ENCODE measurements around the gene SLC39A6.
A peak's percentile ranks its signal among the peaks of the same experiment; 100 is the strongest.
"Not testable (repeated sequence)": the region's sequence is repeated elsewhere in the genome, so short reads cannot be mapped to it uniquely, and the experiment has no call there.

SLC39A6 gene

DNA sequence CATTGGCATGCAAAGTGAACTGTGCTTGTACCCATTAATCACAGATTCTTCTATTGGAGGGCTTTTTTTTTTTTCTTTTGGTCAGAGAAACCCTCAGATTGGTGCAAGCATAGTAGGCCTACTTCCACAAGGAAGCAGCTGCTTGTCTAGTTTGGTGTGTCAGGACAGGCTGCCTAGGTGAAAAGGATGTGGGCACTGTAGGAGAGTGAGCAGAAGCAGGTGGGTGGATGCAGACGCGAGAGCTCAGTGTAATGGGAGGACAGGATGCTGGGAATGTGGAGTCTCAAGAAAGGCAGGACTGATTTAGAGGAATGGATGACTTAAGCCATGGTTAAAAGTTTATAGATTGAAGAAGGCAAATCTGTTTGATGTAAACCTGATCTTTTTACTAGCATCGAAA, 3.6 kb upstream of the SLC39A6 start:
- no peak for DNase-seq

DNA sequence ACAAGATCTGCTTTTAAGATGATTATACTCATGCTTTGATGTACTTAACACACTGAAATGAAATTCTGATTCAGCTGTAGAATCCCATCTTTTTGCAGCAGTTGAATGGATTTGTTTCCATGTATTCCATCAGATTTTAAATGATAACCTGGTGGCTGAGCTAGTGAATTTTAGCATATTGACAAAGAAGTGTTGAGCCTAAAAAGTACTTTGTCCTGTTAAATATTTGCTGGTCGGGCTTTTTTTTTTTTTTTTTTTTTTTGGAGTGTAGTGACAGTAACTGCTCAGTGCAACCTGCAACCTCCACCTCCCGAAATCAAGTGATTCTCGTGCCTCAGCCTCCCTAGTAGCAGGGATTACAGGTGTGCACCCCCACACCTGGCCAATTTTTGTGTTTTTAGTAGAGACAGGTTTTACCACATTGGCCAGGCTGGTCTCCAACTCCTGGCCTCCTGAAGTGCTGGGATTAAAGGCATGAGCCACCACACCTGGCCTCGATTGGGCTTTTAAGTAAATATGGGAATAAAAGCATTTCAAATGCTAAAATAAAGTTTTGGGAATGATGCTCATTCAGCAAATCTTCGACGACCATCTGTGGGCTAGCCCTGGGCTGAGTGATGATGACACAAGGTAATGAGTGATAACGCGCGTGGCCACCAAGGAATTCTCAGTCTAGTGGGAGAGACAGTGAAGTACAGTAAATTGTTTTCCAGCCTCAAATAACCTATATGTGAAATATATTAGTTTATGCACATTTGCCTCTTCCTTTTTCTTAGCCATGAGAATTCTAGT, 2.7 kb upstream of the SLC39A6 start:
- no peak for DNase-seq

DNA sequence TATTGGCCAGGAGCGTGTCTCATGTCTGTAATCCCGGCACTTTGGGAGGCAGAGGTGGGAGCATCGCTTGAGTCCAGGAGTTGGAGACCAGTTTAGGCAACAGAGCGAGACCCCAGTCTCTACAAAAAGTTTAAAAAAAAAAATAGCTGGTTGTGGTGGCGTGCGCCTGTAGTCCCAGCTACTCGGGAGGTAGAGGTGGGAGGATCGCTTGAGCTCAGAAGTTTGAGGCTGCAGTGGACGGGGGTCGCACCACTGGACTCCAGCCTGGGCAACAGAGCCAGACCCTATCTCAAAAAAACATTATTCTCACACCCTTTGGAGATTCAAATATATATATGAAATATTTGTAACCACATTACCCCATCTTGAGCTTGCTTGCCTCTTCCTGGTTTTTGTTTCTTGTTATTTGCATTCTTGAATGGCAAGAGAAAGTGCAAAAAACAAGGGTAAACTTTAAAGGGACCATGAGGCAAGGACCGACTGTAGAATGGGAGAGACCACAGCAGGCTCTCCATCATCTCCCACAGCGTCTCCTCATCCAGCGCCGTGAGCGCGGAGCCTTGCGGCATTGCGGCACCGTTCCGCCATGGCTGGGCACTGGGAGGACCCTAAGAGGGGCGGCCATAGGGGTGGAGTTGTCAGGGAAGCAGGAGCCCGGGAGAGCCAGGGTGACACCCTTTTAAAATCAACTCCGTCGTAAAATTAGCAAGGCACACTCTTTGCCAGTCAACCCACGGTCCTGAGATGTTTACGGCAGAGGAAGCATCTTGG, 1.9 kb upstream of the SLC39A6 start:
- no peak for DNase-seq

DNA sequence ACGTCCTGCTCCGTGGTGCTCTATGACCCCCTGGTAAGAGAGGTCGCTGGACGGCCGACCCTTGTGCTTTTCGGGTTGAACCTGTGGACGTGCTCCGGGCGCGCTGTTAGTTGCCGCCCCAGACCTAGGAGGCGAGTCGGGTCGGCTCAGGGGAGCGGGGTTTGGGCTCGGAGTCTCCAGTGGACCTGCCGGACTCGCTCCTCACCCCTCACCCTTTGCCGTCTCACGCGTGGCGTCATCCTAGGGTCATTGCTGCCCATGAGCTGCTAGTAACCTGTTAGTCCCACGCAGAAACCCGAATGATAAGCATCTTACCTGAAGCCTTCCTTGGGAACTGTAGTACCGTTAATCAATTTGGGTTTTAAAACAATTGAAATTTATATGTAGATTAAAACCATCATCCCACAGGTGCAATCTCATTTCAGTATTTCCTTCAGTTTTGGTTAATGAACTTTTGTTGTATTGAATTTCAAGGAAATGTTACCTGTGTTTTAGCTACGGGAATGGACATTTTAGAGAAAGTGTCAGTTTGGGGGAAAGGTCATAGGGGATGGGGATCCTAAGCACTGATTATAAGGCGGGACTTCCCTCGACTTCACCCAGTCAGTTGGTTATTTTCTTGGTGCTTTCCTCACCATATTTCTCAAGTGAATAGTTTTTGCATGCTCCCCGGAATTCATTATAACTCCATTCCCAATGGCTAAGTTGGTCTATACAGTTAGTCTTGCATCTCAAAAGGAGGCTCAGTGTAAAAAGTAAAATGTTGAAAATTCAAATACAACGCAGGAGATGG, 1.1 kb upstream of the SLC39A6 start:
- no peak for DNase-seq

DNA sequence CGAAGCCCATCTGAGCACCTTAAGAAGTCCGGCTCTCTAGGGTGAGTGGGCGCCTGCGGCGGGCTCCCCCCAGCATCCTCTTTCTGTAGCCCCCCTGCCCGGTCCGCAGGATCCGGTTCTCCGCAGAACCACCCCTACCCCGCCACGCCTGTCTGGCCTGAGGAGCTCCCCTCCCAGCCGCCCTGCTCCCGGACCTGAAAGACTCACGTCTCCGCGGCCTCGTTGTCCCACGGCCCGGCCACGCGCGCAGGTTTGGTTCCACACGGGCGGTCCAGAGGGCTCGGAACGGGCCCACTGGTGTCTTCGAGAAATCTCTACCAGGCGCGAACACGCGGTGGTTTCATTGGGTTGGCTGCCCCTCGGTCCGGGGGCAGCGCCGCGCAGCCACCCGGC, 237 bp downstream of the SLC39A6 start:
- DNase-seq, result no peak

DNA sequence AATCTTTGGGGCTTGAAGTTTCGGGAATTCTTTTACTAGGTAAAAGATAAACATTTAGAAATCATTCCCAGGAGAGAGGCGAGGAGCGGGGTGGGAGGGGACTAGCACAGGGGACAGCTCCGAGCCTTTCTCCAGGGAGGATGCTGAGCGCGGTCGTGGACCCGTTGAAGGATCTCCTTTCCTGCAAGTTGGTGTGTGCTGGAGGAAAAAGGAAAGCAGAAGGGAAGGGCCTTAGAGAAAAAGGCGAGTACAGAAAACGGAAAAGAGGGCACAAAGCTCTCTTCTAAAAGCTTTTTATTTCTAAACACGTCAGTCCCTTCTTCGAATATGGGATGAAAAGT, 640 bp downstream of the SLC39A6 start:
- DNase-seq, result no peak

DNA sequence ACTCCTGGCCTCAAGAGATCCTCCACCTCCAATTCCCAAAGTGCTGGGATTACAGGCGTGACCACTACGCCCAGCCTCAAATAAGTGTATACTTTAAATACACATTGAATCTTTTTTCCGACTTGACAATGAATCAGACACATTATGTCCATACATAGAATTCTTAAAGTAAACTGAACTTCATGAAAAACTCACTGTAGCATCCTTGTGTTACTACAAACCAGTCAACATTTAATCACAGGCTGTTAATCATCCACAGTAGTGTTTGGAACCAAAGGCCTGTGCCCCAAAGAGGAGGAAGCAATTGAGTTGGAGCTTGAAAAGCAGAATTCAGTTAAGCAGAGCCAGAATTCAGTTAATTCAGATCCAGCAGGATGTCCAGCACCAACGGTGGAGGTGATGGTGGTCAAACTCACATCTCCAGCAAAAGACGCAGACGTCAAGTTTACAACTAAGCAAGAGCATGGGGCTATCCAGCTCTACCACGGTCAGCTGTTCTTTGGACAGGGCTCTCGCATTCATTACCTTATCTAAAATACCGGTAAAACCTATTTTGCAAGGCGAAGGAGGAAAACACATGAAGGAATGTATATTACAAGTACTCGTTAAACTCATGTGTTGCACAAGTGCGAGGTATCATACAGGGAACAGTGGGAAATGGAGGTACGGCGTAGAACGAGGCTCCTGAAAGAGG, 1.2 kb downstream of the SLC39A6 start:
- no peak for DNase-seq

DNA sequence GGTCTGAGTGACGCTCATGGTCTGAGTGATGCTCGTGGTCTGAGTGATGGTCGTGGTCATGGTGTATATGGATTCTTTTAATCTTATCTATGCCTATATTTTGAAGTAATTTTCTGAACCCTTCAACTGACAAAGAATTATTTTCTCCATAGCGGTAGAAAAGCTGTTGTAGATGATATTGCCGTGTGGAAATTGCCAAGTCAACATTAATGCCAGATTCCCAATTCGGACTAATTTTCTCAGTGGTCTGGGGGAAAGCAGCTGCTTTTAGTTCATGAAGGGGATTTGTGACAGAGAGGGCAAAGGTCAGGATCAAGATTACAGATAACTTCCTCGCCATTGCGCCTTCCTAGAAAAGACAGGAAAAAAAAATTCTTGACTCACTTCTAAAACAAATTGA, 2.5 kb downstream of the SLC39A6 start:
- DNase-seq, result no peak

DNA sequence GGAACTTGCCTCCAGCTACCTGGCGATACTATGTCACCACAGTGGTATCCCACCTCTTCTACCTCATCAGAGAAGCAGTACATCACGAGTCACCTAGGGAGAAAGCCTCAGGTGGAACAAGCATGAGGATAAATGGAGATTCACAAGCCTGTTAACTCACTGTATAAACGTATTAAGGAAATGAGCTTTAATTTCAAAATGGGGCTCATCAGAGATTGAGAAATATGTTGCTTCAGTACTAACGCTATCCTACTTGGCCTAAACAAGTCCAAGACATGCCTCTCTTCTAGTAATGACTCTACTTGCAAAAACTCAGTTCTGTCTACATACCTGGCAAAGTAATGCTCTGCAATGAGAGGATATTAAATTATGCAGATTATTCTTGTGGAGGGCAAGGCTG, 4.3 kb downstream of the SLC39A6 start:
- no peak for DNase-seq

DNA sequence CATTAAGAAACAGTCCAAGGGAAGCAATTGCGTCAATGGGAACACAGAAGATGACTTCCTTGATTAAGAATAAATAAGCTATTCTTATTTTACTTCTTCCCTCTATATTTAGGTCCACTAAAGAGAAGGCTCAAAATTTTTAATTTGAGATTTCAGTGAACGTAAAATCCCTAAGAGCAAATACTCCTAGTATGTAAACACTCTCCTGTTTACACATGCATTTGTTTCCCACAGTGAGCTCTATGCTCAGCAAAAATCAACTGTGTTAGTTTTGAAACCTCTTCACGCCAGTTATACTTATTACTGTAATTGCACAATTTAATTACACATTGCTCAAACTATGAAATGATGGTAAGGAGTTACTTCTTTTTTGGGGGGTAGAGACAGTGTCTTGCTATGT, 8.8 kb downstream of the SLC39A6 start:
- no peak for DNase-seq

DNA sequence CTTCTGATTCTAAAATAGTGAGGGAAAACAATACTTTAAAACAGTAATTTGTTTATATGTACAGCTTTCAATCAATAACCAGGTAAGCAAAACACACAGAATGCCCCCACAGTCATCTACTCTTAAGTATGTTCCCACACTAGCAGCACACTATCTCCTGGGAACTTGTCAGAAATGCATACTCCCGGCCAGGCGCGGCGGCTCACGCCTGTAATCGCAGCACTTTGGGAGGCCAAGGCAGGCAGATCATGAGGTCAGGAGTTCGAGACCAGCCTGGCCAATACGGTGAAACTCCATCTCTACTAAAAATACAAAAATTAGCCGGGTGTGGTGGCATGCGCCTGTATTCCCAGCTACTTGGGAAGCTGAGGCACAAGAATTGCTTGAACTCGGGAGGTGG, 12.4 kb downstream of the SLC39A6 start:
- not testable (repeated sequence) for DNase-seq

DNA sequence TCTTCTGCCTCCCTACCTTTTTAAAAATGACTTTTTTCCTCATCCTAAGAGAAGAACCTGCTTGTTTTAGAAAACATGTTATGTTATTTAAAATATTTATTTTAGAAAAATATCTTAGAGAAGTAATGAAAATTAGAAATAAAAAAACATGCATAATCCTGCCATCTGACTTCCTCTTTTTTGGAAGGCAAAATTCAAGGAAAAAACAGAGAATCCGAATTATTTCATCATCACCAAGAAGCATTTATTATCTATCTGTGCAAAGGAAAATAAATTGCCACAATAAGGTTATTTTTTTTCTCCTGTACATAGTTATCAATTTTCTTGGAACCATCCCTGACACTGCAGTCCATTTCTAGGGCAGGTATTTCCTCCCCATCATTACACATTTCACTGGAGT, 14.4 kb downstream of the SLC39A6 start:
- no peak for DNase-seq

DNA sequence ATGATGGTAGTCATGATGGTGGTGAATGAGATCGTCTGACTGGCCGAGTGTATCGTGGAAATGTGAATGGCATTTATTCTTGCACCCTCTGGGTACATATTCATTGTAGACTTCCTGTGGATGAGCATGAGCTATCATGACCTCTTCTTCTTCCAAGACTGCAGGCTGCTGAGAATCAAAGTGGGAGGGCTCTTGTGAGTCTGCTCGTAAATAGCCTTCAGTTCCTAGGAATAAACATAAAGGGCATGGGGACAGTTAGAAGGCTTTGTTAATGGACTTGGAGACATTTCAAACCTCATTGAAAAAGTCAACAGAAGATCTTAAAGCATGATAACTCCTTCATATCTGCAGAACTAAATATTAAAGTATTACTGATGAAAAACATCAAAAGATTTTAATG, 14.9 kb downstream of the SLC39A6 start:
- DNase-seq, result no peak

DNA sequence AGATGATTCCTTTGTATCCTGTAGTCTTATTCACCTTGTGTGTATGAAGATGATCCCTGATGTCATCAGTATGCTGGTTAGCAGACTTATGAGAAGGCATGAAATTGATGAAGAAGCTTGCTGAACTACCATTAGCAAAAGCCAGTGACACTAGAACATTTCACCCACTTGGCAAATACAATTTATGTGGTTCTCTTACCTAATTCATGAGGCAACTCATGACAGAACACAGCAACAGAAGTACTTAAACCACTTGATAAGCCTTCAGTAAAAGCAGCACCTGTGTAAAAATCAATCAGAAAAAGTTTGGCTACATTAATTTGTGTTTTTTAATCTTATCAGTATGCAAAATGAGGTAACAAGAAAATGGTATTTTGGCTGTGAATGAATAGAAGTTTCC, 16.8 kb downstream of the SLC39A6 start:
- no peak for DNase-seq

DNA sequence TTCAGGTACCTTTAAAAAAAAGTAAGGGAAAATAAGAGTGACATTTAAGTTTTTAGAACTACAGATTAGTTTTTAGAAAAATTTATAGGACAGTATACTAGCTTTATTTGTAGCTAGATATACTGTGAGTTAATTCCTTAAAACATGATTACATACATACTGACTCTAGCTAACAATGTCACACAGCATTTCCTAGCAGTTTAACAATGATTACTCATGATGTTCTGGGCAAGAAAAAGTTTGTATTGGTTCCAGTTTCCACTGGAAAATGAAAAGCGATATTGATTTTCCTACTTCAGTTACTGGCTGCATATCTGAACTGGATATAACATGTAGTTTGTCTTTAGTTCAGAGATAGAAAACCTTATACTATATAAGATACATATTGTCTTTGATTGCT, 19.4 kb downstream of the SLC39A6 start:
- no peak for DNase-seq

DNA sequence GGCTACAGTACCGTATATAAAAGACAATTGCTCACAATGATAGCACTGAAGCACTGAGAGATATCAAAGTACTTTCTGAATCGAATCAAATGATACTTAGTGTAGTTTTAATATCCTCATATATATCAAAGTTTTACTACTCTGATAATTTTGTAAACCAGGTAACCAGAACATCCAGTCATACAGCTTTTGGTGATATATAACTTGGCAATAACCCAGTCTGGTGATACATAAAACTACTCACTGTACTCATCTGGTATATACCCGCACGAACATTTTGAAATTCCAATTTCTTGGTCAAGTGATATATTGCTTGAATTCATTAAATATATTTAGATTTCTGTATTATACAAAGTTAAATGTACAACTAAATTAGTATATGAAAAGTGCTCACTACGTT, 20.5 kb downstream of the SLC39A6 start:
- DNase-seq, result no peak

DNA sequence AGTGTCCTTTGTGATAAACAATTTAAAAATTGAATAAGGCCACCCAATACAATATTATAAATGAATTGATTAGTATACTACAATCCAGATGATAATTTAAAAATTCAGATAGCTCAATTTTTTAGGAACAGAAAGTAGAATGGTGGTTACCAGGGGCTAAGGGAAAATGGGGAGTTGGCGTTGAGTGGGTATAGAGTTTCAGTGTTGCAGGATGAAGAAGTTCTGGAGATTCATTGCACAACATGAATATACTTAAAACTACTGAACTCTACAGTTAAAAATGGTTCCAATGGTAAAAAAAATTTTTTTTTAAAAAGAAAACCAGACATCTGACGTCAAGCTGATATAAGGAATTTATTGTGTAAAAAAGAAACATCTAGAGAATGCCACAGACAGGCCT, 20.9 kb downstream of the SLC39A6 start:
- no peak for DNase-seq

DNA sequence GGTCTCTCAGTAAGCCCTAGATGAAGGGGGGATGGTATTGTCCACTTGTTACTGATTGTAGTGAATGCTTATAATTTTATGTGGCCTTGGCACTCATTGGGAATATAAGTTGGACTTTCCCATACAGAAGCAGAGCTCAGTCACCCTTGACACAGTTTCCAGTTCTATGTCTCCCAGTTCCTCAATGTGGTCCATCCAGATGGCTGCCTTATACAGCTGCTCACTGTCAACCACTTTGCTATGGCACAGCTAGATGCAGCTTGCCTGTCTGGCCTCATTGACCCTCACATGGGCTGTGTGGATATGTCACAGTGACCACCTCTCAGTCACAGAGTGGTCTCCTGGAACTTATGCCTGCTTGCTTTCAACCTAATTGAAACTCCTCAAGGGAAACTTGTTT, 21.7 kb downstream of the SLC39A6 start:
- no peak for DNase-seq

DNA sequence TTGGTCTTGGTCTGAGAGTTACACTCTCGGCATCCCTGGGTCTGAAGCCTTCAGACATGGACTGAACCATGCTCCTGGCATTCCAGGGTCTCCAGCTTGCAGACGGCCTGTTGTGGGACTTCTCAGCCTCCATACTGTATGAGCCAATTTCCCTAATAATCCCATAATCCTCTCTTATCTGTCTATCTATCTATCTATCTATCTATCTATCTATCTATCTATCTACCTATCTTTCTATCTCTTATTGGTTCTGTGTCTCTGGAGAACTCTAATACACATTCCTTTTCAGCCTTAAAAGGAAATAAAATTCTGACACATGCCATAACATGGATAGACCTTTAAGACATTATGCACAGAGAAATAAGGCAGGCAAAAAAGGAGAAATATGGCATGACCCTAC, 24.4 kb downstream of the SLC39A6 start:
- no peak for DNase-seq

DNA sequence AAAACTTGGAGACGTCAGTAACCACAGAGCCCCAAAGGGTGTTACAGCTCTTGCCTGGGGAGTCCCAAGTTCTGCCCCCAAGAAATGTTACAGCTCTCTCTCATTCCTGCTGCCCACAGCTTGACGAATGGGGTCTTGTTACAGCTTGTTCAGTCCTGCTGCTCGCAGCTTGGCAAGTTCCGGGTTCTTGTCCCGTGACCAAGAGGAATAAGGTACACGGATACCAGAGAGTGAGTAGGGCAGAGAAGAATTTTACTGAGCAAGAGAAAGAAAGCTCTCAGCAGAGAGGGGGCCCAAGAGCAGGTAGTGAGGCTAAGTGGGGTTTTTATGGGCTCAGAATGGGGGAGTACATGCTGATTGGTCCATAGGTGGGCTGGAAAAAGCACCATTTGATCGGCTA, 27.2 kb downstream of the SLC39A6 start:
- DNase-seq, result no peak

DNA sequence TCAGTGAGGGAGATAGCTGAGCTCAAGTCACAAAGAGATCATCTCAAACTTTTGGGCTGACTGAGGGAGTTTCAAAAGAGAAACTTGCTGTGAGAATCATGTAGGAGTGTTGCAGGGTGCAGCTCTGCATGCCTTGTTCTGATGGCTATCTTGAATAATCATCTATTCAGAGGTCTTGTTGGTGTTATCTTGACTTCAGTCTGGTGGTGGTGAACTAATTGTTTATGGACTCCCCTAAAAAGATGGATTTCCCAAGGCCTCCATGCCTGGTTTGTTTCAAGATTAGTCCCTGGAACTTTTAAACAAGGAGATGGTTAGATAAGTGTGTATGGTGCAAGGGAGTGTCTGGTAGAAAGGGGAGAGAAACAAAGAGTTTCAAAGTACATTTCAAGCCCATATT, 29.8 kb downstream of the SLC39A6 start:
- DNase-seq, result no peak

DNA sequence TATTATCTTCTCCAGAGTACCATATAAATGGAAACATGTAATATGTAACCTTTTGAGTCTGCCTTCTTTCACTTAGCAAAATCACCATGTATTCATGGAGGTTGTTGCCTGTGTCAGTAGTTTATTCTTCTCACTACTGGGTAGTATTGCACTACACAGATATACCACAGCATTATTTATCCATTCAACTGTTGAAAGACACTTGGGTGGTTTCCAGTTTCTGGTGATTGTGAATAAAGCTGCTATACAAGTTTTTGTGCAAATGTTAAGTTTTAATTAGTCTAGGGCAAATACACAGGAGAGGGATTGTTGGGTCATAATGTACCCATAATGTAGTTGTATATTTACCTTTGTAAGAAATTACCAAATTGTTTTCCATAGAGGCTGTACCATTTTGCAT, 32.2 kb downstream of the SLC39A6 start:
- no peak for DNase-seq

DNA sequence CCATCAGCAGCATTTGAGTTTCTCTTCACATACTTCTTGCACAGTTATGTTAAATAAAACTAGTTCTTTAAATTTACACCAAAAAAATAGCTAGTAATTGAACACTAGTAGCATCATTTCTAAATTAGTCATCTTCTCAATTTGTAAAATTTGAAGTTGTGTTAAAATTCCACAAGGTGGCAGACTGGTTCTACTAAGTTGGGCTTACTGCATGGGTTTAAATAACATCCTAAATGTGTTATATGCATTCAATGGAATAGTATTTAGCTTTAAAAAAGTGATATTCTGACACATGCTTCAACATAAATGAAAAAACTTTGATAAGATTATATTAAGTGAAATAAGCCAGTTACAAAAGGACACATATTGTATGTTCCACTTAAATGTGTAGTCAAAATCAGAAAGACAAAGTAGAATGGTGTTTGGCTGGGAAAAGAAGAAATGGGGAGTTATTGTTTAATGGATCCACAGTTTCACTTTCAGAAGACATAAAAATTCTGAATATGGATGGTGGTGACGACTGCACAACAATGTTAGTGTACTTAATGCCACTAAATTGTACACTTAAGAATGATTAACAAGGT, 33.1 kb downstream of the SLC39A6 start:
- DNase-seq, result peak; percentile 40
